HUES64 (cell line): ENCODE results near the gene POU2F3.
"Not testable (repeated sequence)": the region's sequence is repeated elsewhere in the genome, so short reads cannot be mapped to it uniquely, and the experiment has no call there.

Experiments
- H3K27ac ChIP-seq: 2 replicates; pipeline ENCODE4 v1.7.0; 2013; ENCODE audit warnings: low read depth, low read length, inconsistent platforms
- H3K27me3 ChIP-seq: 2 replicates; pipeline ENCODE4 v1.6.1; 2013; ENCODE audit warnings: mild to moderate bottlenecking, low read length; ENCODE audit not compliant: insufficient read depth
- H3K36me3 ChIP-seq: 2 replicates; pipeline ENCODE4 v1.6.1; 2013; ENCODE audit warnings: mild to moderate bottlenecking, low read length; ENCODE audit not compliant: insufficient read depth
- H3K4me1 ChIP-seq: 2 replicates; pipeline ENCODE4 v1.6.1; 2013; ENCODE audit warnings: mild to moderate bottlenecking, low read length, moderate library complexity; ENCODE audit not compliant: insufficient read depth
- H3K4me3 ChIP-seq: 2 replicates; pipeline ENCODE4 v1.5.1; 2013; ENCODE audit warnings: mild to moderate bottlenecking, low read length, moderate library complexity
- H3K9ac ChIP-seq: 2 replicates; pipeline ENCODE4 v1.6.1; 2013; ENCODE audit warnings: mild to moderate bottlenecking, low read depth, low read length
- H3K9me3 ChIP-seq: 2 replicates; pipeline ENCODE4 v1.6.1; 2013; ENCODE audit warnings: low read depth, low read length; ENCODE audit not compliant: insufficient read depth
- WGBS: fragments of 150-250, 120-280 bp; methylation state at CpG from one replicate; pipeline ENCODE4 v1.1.7; 2013; ENCODE audit warnings: missing lambda C conversion rate; 5-methylcytosine and 5-hydroxymethylcytosine counted together

The POU2F3 gene

DNA sequence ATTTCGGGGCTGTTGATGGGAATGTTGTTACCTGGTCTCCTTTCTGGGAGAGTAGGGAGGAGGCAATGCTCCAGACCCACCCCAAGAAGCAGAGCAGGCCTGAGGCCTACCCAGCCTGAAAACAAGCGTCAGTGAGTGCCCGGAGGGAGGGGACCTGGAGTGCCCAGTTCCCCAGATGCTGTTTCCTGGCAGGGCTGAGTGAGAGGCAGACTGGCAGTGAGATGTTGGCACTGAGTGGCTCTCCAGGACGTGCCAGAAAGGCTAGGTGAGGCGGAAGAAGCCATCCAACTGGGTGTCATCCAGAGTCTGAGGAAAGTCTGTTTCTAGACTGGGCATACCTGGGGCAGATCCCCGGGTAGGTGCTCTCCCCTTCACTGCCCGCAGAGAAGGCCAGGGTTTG, 1.3 kb downstream of the POU2F3 start:
- H3K27me3 ChIP-seq = peaks cover 36% of the 10 kb centered on the region

GRCh38 chr11:120243221-120243620, 3.3 kb downstream of the POU2F3 start:
- peaks cover 35% of the 10 kb centered on the region for H3K27me3 ChIP-seq
- H3K9me3 ChIP-seq = no peaks in the 10 kb centered on the region
- H3K27ac ChIP-seq = no peak overlapping the region
- no peaks in the 10 kb centered on the region for H3K36me3 ChIP-seq
- peaks cover 31% of the 10 kb centered on the region for H3K4me1 ChIP-seq
- 91% methylated on average over 4 of the region's 4 CpGs for WGBS
- no peak overlapping the region for H3K4me3 ChIP-seq
- no peak overlapping the region for H3K9ac ChIP-seq

More for the DNA sequence above, 1.3 kb downstream of the POU2F3 start:
- no peak overlapping the region for H3K9ac ChIP-seq
- no peaks in the 10 kb centered on the region for H3K36me3 ChIP-seq
- H3K4me3 ChIP-seq = no peak overlapping the region
- H3K9me3 ChIP-seq = no peaks in the 10 kb centered on the region
- peaks cover 21% of the 10 kb centered on the region for H3K4me1 ChIP-seq
- WGBS = 93% methylated on average over 7 of the region's 7 CpGs
- H3K27ac ChIP-seq = no peak overlapping the region

GRCh38 chr11:120244476-120245365, 4.8 kb downstream of the POU2F3 start:
- no peak overlapping the region for H3K4me3 ChIP-seq
- H3K27ac ChIP-seq = no peak overlapping the region
- no peak overlapping the region for H3K9ac ChIP-seq
- H3K9me3 ChIP-seq = no peaks in the 10 kb centered on the region
- 60% methylated on average over 13 of the region's 13 CpGs for WGBS
- H3K36me3 ChIP-seq = no peaks in the 10 kb centered on the region
- H3K4me1 ChIP-seq = peaks cover 42% of the 10 kb centered on the region
- H3K27me3 ChIP-seq = peaks cover 20% of the 10 kb centered on the region

DNA sequence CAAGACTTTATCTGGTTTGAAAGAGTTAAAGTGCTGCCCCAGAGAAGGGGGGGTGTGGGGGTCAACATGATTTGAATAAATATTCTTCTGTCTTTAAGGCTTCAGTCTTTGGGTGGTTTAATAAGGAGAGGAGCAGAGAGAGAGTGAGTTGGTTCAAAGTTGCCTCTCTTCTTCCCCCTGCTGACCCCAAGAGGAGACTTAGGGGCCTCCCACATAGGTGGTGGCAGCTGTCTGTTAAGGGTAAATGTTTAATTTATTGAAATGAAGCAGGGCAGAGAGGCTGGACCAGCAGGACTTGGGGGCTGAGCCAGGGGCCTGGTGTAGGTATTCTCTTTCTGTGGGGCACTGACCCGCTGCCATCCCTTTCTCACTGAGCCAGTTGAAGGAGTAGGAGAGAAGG, 5.5 kb downstream of the POU2F3 start:
- Histone ChIP-seq H3K27me3 (peaks cover 14% of the 10 kb centered on the region), H3K9me3 (no peaks in the 10 kb centered on the region)
- WGBS = 83% methylated on average over 1 of the region's 1 CpG

GRCh38 chr11:120248551-120249278, 8.8 kb downstream of the POU2F3 start:
- WGBS = 38% methylated on average over 9 of the region's 9 CpGs
- no peaks in the 10 kb centered on the region; the same call in 1 of the 2 replicates for H3K27me3 ChIP-seq
- no peaks in the 10 kb centered on the region for H3K9me3 ChIP-seq
- H3K4me3 ChIP-seq = no peak overlapping the region
- peak overlapping the region; percentile 48 for H3K27ac ChIP-seq
- no peak overlapping the region; the same call in 1 of the 2 replicates for H3K9ac ChIP-seq
- peaks cover 38% of the 10 kb centered on the region for H3K4me1 ChIP-seq
- H3K36me3 ChIP-seq = no peaks in the 10 kb centered on the region

More for the DNA sequence above, 5.5 kb downstream of the POU2F3 start:
- Histone ChIP-seq H3K36me3 (no peaks in the 10 kb centered on the region), H3K27ac (no peak overlapping the region), H3K4me1 (peaks cover 42% of the 10 kb centered on the region), H3K4me3 (no peak overlapping the region), H3K9ac (no peak overlapping the region)

GRCh38 chr11:120249279-120250262, 9.6 kb downstream of the POU2F3 start:
- no peaks in the 10 kb centered on the region; the same call in 1 of the 2 replicates for H3K27me3 ChIP-seq
- H3K9me3 ChIP-seq = no peaks in the 10 kb centered on the region
- WGBS = 92% methylated on average over 7 of the region's 8 CpGs
- no peak overlapping the region for H3K4me3 ChIP-seq
- H3K9ac ChIP-seq = no peak overlapping the region; the same call in 1 of the 2 replicates
- H3K36me3 ChIP-seq = no peaks in the 10 kb centered on the region
- H3K27ac ChIP-seq = peak overlapping the region; percentile 48; the same call in 1 of the 2 replicates
- peaks cover 42% of the 10 kb centered on the region for H3K4me1 ChIP-seq

GRCh38 chr11:120253377-120253776, 13.4 kb downstream of the POU2F3 start:
- not testable (repeated sequence) for H3K27ac ChIP-seq, H3K4me3 ChIP-seq, H3K27me3 ChIP-seq, H3K9me3 ChIP-seq, H3K9ac ChIP-seq, H3K36me3 ChIP-seq
- WGBS = 95% methylated on average over 13 of the region's 13 CpGs
- H3K4me1 ChIP-seq = peaks cover 32% of the 10 kb centered on the region

GRCh38 chr11:120254788-120255518, 15.0 kb downstream of the POU2F3 start:
- Histone ChIP-seq H3K4me1 (peaks cover 22% of the 10 kb centered on the region), H3K4me3 (peak overlapping the region; percentile 42), H3K27me3 (peaks cover 9% of the 10 kb centered on the region), H3K9me3 (no peaks in the 10 kb centered on the region), H3K9ac (peak overlapping the region; percentile 24; the same call in 1 of the 2 replicates), H3K27ac (0 out of 2 replicates have a peak overlapping the region, but pooled peaks have one; percentile 3), H3K36me3 (no peaks in the 10 kb centered on the region)
- WGBS = 11% methylated on average over 13 of the region's 13 CpGs

DNA sequence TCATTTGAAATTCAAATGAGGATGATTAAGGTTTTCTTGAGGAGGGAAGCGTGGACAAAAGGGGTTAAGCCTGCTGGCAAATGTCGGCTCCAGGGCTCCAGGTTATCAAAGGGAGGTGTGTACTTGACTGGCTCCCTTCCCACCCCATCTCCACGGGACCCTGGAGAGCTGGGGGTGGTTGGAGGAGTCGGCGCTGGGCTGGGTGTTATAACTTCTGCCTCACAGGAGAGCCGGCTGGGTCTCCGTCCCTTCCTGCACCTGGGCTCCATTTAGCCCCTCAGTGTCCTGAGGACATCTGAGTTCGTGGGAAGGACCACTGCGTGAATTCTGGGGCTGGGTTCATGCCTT, 15.6 kb downstream of the POU2F3 start:
- Histone ChIP-seq H3K4me3 (peak overlapping the region; percentile 42), H3K4me1 (peaks cover 22% of the 10 kb centered on the region), H3K36me3 (no peaks in the 10 kb centered on the region), H3K9ac (peak overlapping the region; percentile 55), H3K9me3 (no peaks in the 10 kb centered on the region), H3K27me3 (peaks cover 9% of the 10 kb centered on the region), H3K27ac (peak overlapping the region; percentile 33; the same call in 1 of the 2 replicates)
- 5% methylated on average over 9 of the region's 9 CpGs for WGBS

GRCh38 chr11:120256178-120256577, 16.2 kb downstream of the POU2F3 start:
- peaks cover 22% of the 10 kb centered on the region for H3K4me1 ChIP-seq
- H3K36me3 ChIP-seq = no peaks in the 10 kb centered on the region
- H3K9ac ChIP-seq = no peak overlapping the region
- H3K27ac ChIP-seq = no peak overlapping the region
- no peak overlapping the region for H3K4me3 ChIP-seq
- no peaks in the 10 kb centered on the region for H3K9me3 ChIP-seq
- WGBS = 85% methylated on average over 4 of the region's 4 CpGs
- peaks cover 9% of the 10 kb centered on the region for H3K27me3 ChIP-seq
